Nephron (organoid): Measurements from ENCODE around the gene RCCD1.
"Not testable (repeated sequence)": the region's sequence is repeated elsewhere in the genome, so short reads cannot be mapped to it uniquely, and the experiment has no call there.

Experiments used
- H3K27ac Mint-ChIP-seq, 3 experiments: 2 replicates each; pipeline ENCODE4 v1.8.0; 2020; ENCODE audit warnings: mixed read lengths in 3 of 3, mild to moderate bottlenecking in 2 of 3, moderate library complexity in 1 of 3
- H3K27me3 Mint-ChIP-seq: 2 replicates; pipeline ENCODE4 v1.8.0; 2021; ENCODE audit warnings: low read depth, mild to moderate bottlenecking, moderate library complexity, mixed read lengths
- H3K36me3 Mint-ChIP-seq: 2 replicates; pipeline ENCODE4 v1.8.0; 2020; ENCODE audit warnings: low read depth, mixed read lengths
- H3K4me1 Mint-ChIP-seq: 2 replicates; pipeline ENCODE4 v1.8.0; 2020; ENCODE audit warnings: mixed read lengths
- H3K4me3 Mint-ChIP-seq, 3 experiments: 2 replicates each; pipeline ENCODE4 v1.8.0; 2020; ENCODE audit warnings: mild to moderate bottlenecking in 3 of 3, mixed read lengths in 3 of 3, moderate library complexity in 2 of 3
- H3K9me3 Mint-ChIP-seq: 2 replicates; pipeline ENCODE4 v1.8.0; 2020; ENCODE audit warnings: mixed read lengths
- CTCF ChIP-seq, 3 experiments: fragments of 200-600 bp; sonication (generic); IDR thresholded peaks; one replicate each; pipeline ENCODE4 v1.5.0; 2021; ENCODE audit warnings: antibody characterized with exemption in 3 of 3; ENCODE audit not compliant: unreplicated experiment in 3 of 3

RCCD1 gene

GRCh38 chr15:90917569-90917968 lies 37.1 kb upstream of the RCCD1 start:
- no peak for TF ChIP-seq CTCF (IDR thresholded peaks at IDR 0.05; ENCODE audit: unreplicated experiment in 3 of 3)
- H3K9me3 Mint-ChIP-seq = no peaks in the 10 kb centered on the region
- peaks cover 12% of the 10 kb centered on the region for H3K4me1 Mint-ChIP-seq
- no peak overlapping the region for H3K4me3 Mint-ChIP-seq
- H3K36me3 Mint-ChIP-seq = peaks cover 52% of the 10 kb centered on the region
- H3K27me3 Mint-ChIP-seq = peaks cover 4% of the 10 kb centered on the region
- H3K27ac Mint-ChIP-seq = no peak overlapping the region

- Mint-ChIP-seq H3K27ac (no peak overlapping the region), H3K4me1 (peaks cover 12% of the 10 kb centered on the region), H3K27me3 (peaks cover 4% of the 10 kb centered on the region), H3K4me3 (no peak overlapping the region), H3K9me3 (no peaks in the 10 kb centered on the region), H3K36me3 (peaks cover 49% of the 10 kb centered on the region)
- no peak for TF ChIP-seq CTCF (IDR thresholded peaks at IDR 0.05; ENCODE audit: unreplicated experiment in 3 of 3)
Measured at GRCh38 chr15:90918034-90918788, 36.5 kb upstream of the RCCD1 start.

- TF ChIP-seq CTCF (IDR thresholded peaks at IDR 0.05; ENCODE audit: unreplicated experiment in 3 of 3) = no peak
- H3K27me3 Mint-ChIP-seq = peaks cover 4% of the 10 kb centered on the region
- H3K4me3 Mint-ChIP-seq = no peak overlapping the region
- no peak overlapping the region for H3K27ac Mint-ChIP-seq
- no peaks in the 10 kb centered on the region for H3K9me3 Mint-ChIP-seq
- H3K4me1 Mint-ChIP-seq = peaks cover 12% of the 10 kb centered on the region
- peaks cover 46% of the 10 kb centered on the region for H3K36me3 Mint-ChIP-seq
Measured at GRCh38 chr15:90918835-90919234, 35.8 kb upstream of the RCCD1 start.

GRCh38 chr15:90921887-90922286 lies 32.8 kb upstream of the RCCD1 start:
- TF ChIP-seq CTCF (IDR thresholded peaks at IDR 0.05; ENCODE audit: unreplicated experiment in 3 of 3) = no peak
- H3K9me3 Mint-ChIP-seq = no peaks in the 10 kb centered on the region
- no peak overlapping the region for H3K4me3 Mint-ChIP-seq
- H3K36me3 Mint-ChIP-seq = peaks cover 33% of the 10 kb centered on the region
- H3K27ac Mint-ChIP-seq = no peak overlapping the region
- H3K4me1 Mint-ChIP-seq = no peaks in the 10 kb centered on the region
- H3K27me3 Mint-ChIP-seq = peaks cover 4% of the 10 kb centered on the region

GRCh38 chr15:90922712-90923322 lies 31.9 kb upstream of the RCCD1 start:
- not testable (repeated sequence) for H3K27me3 Mint-ChIP-seq, H3K4me3 Mint-ChIP-seq, H3K4me1 Mint-ChIP-seq

GRCh38 chr15:90924375-90924774 lies 30.3 kb upstream of the RCCD1 start:
- Mint-ChIP-seq H3K36me3 (peaks cover 16% of the 10 kb centered on the region), H3K27ac (no peak overlapping the region), H3K4me3 (no peak overlapping the region), H3K4me1 (no peaks in the 10 kb centered on the region), H3K9me3 (no peaks in the 10 kb centered on the region), H3K27me3 (peaks cover 4% of the 10 kb centered on the region)
- TF ChIP-seq CTCF (IDR thresholded peaks at IDR 0.05; ENCODE audit: unreplicated experiment in 3 of 3) = no peak

More at GRCh38 chr15:90922712-90923322, 31.9 kb upstream of the RCCD1 start:
- H3K27ac Mint-ChIP-seq, H3K9me3 Mint-ChIP-seq: not testable (repeated sequence)
- H3K36me3 Mint-ChIP-seq = peaks cover 25% of the 10 kb centered on the region

GRCh38 chr15:90926766-90927165 lies 27.9 kb upstream of the RCCD1 start:
- not testable (repeated sequence) for H3K36me3 Mint-ChIP-seq, H3K27me3 Mint-ChIP-seq, H3K9me3 Mint-ChIP-seq, H3K4me1 Mint-ChIP-seq, H3K27ac Mint-ChIP-seq, H3K4me3 Mint-ChIP-seq

GRCh38 chr15:90928106-90928505 lies 26.6 kb upstream of the RCCD1 start:
- not testable (repeated sequence) for H3K27me3 Mint-ChIP-seq, H3K9me3 Mint-ChIP-seq, H3K27ac Mint-ChIP-seq, H3K36me3 Mint-ChIP-seq
- peak overlapping the region in 2 of 3 experiments; percentile 15 to 29 for H3K4me3 Mint-ChIP-seq
- peaks cover 14% of the 10 kb centered on the region for H3K4me1 Mint-ChIP-seq
